ENCODE measurements around the gene UBTF.
A peak's percentile ranks its signal among the peaks of the same experiment; 100 is the strongest.

Gene UBTF

GRCh38 chr17:44230140-44230539 is 10.7 kb upstream of the UBTF start:
- H3K79me2 ChIP-seq (ENCODE audit: low read length): no peaks in the 10 kb centered on the region
- no peaks in the 10 kb centered on the region for H3K9me3 ChIP-seq (ENCODE audit: insufficient read depth, low read length)
- H3K4me1 ChIP-seq (ENCODE audit: low read length): peaks cover 9% of the 10 kb centered on the region; the same call in 1 of the 2 replicates
- no peak overlapping the region for H3K27ac ChIP-seq (ENCODE audit: low read length)
- no peaks in the 10 kb centered on the region for H3K36me3 ChIP-seq (replicated peaks; ENCODE audit: low read depth, low read length)
- H2AFZ ChIP-seq (ENCODE audit: low read depth, low read length): no peak overlapping the region
- no peaks in the 10 kb centered on the region for H3K27me3 ChIP-seq (ENCODE audit: low read depth, low read length)
- no peaks in the 10 kb centered on the region for H4K20me1 ChIP-seq (ENCODE audit: insufficient read depth, low read length)
- H3K4me2 ChIP-seq (ENCODE audit: low read length): no peak overlapping the region
- no peak overlapping the region for H3K9ac ChIP-seq (ENCODE audit: low read length)
- H3K4me3 ChIP-seq (ENCODE audit: low read length): no peak overlapping the region
- TF ChIP-seq CTCF (IDR thresholded peaks at IDR 0.05; ENCODE audit: low read depth, low read length) (no peak), EZH2phosphoT487 (IDR thresholded peaks at IDR 0.05; ENCODE audit: low read depth) (no peak)

GRCh38 chr17:44229090-44229489 is 9.6 kb upstream of the UBTF start:
- Histone ChIP-seq H3K36me3 (replicated peaks; ENCODE audit: low read depth, low read length) (no peaks in the 10 kb centered on the region), H3K9ac (ENCODE audit: low read length) (no peak overlapping the region), H3K27ac (ENCODE audit: low read length) (no peak overlapping the region), H3K79me2 (ENCODE audit: low read length) (no peaks in the 10 kb centered on the region), H3K4me2 (ENCODE audit: low read length) (no peak overlapping the region), H3K27me3 (ENCODE audit: low read depth, low read length) (no peaks in the 10 kb centered on the region), H2AFZ (ENCODE audit: low read depth, low read length) (no peak overlapping the region), H3K4me1 (ENCODE audit: low read length) (peaks cover 9% of the 10 kb centered on the region; the same call in 1 of the 2 replicates), H3K9me3 (ENCODE audit: insufficient read depth, low read length) (no peaks in the 10 kb centered on the region), H4K20me1 (ENCODE audit: insufficient read depth, low read length) (no peaks in the 10 kb centered on the region), H3K4me3 (ENCODE audit: low read length) (no peak overlapping the region)
- no peak for TF ChIP-seq CTCF (IDR thresholded peaks at IDR 0.05; ENCODE audit: low read depth, low read length)
- no peak for TF ChIP-seq EZH2phosphoT487 (IDR thresholded peaks at IDR 0.05; ENCODE audit: low read depth)

GRCh38 chr17:44223541-44224071 is 4.1 kb upstream of the UBTF start:
- Histone ChIP-seq H3K9me3 (ENCODE audit: insufficient read depth, low read length) (no peaks in the 10 kb centered on the region), H3K4me2 (ENCODE audit: low read length) (no peak overlapping the region), H3K4me3 (ENCODE audit: low read length) (no peak overlapping the region), H3K27me3 (ENCODE audit: low read depth, low read length) (no peaks in the 10 kb centered on the region), H4K20me1 (ENCODE audit: insufficient read depth, low read length) (no peaks in the 10 kb centered on the region), H3K36me3 (replicated peaks; ENCODE audit: low read depth, low read length) (no peaks in the 10 kb centered on the region), H3K79me2 (ENCODE audit: low read length) (peaks cover 27% of the 10 kb centered on the region), H3K4me1 (ENCODE audit: low read length) (peaks cover 11% of the 10 kb centered on the region; the same call in 1 of the 2 replicates), H2AFZ (ENCODE audit: low read depth, low read length) (no peak overlapping the region), H3K9ac (ENCODE audit: low read length) (no peak overlapping the region), H3K27ac (ENCODE audit: low read length) (no peak overlapping the region)
- TF ChIP-seq EZH2phosphoT487 (IDR thresholded peaks at IDR 0.05; ENCODE audit: low read depth): no peak

- Histone ChIP-seq H3K4me3 (ENCODE audit: low read length) (peak overlapping the region; percentile 97), H3K4me2 (ENCODE audit: low read length) (peak overlapping the region; percentile 85), H3K9me3 (ENCODE audit: insufficient read depth, low read length) (no peaks in the 10 kb centered on the region), H3K9ac (ENCODE audit: low read length) (peak overlapping the region; percentile 99), H3K36me3 (replicated peaks; ENCODE audit: low read depth, low read length) (peaks cover 2% of the 10 kb centered on the region), H3K79me2 (ENCODE audit: low read length) (peaks cover 37% of the 10 kb centered on the region), H4K20me1 (ENCODE audit: insufficient read depth, low read length) (no peaks in the 10 kb centered on the region), H2AFZ (ENCODE audit: low read depth, low read length) (no peak overlapping the region), H3K4me1 (ENCODE audit: low read length) (peaks cover 15% of the 10 kb centered on the region), H3K27ac (ENCODE audit: low read length) (peak overlapping the region; percentile 95; the same call in 1 of the 2 replicates), H3K27me3 (ENCODE audit: low read depth, low read length) (no peaks in the 10 kb centered on the region)
- no peak for TF ChIP-seq EZH2phosphoT487 (IDR thresholded peaks at IDR 0.05; ENCODE audit: low read depth)
- TF ChIP-seq CTCF (IDR thresholded peaks at IDR 0.05; ENCODE audit: low read depth, low read length): peak; percentile 32; the same call in 1 of the 2 replicates
These were observed 2.8 kb upstream of the UBTF start for GRCh38 chr17:44222112-44222869.

Data from OCI-LY3 (cell line).